ENCODE measurements around the gene MGARP.
"Not testable (repeated sequence)": the region's sequence is repeated elsewhere in the genome, so short reads cannot be mapped to it uniquely, and the experiment has no call there.

Gene MGARP

DNA sequence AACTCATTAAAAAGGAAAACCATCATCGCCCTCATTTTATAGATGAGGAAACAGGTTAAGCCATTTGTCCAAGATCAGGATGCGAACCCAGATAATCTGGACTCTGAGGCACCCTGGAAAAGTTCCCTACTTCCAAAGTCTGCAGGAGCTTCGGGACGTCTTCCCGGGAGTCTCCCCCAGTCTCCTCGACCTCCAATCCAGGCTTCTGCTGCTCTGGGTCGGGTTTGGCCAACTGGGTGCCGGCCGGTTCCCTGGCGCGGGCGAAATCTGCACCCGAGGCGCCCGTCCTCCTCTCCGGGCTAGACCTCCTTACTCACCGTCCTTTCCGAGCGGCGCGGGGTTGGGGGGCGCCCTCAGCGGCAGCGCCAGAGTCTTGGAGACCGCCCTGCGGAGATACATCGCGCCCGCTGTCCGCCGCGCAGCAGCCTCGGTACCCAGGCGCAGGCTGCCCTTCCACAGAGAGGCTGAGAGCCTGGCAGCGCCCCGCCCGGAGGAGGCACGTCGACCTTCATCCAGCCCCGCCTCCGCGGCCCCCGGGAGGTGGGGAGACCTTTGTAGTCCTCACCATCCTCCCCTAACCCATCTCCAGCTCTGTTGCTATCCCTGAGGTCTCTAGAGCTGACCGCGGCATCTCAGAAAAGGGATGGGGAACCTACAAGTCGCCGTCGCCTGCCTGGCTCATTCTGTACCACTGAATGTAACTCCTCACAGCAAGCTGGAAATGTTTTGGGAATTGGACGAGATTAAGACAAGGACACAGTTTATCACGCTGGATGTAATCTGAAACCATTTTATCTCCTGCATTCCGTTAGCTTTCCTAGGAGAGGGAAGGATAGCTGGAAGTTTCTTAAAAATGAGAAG is at the start of gene MGARP:
TSS of gene MGARP (minus strand) at position 466 of the 861 bp plus-strand sequence. CDS start at position 399, 67 bp downstream.
- TF ChIP-seq, protein P1, sequence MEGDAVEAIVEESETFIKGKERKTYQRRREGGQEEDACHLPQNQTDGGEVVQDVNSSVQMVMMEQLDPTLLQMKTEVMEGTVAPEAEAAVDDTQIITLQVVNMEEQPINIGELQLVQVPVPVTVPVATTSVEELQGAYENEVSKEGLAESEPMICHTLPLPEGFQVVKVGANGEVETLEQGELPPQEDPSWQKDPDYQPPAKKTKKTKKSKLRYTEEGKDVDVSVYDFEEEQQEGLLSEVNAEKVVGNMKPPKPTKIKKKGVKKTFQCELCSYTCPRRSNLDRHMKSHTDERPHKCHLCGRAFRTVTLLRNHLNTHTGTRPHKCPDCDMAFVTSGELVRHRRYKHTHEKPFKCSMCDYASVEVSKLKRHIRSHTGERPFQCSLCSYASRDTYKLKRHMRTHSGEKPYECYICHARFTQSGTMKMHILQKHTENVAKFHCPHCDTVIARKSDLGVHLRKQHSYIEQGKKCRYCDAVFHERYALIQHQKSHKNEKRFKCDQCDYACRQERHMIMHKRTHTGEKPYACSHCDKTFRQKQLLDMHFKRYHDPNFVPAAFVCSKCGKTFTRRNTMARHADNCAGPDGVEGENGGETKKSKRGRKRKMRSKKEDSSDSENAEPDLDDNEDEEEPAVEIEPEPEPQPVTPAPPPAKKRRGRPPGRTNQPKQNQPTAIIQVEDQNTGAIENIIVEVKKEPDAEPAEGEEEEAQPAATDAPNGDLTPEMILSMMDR (IDR thresholded peaks at IDR 0.05; ENCODE audit: insufficient read depth, missing control alignments): no peak
- FAIRE-seq (no peak), DNase-seq (ENCODE audit: insufficient read length, low spot score) (no peak)

DNA sequence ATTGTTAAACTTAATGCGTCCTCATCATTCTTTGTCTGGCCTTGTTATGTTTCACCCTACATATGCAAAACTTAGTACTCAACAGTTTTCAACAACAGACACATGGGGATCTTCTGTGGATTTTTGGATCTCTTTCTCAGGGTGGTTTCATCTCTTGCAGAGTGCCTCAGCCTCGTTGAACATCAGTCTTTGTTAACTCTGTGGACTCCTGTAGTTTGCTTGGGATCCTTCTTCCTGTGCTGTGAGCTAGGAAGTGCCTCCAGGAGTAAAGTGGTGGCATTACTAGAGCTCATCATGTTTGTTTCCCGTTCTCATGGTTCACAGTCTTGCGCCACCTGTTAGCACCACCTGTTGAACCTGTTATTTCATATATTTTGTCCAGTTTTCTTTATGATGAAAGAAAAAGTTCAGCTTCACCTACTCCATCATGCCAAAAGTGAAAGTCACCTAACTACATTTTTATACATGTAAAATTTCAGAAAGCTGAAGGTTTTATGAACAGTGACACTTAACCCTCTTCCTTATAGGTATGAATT is 49.7 kb upstream of the MGARP start:
- no peak for FAIRE-seq
- TF ChIP-seq, protein P1 (IDR thresholded peaks at IDR 0.05; ENCODE audit: insufficient read depth, missing control alignments): no peak
- no peak for DNase-seq (ENCODE audit: insufficient read length, low spot score)

DNA sequence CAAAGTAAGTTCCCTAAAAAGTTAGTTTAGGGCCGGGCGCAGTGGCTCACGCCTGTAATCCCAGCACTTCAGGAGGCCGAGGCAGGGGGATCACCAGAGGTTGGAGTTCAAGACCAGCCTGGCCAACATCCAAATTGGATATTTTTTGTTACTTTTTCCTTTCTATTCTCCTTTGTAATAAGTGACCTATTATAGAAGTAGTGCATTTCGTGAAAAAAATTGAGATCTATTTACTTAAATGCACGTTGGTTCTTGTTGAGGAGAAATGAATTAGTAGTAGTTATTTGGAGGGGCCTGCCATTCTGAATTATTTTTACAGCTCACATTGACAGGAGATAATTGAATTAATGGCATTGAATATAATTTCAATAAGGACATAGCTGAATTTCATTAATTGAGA is 44.6 kb upstream of the MGARP start:
- TF ChIP-seq, protein P1 (IDR thresholded peaks at IDR 0.05; ENCODE audit: insufficient read depth, missing control alignments): no peak
- FAIRE-seq (no peak), DNase-seq (ENCODE audit: insufficient read length, low spot score) (no peak)

DNA sequence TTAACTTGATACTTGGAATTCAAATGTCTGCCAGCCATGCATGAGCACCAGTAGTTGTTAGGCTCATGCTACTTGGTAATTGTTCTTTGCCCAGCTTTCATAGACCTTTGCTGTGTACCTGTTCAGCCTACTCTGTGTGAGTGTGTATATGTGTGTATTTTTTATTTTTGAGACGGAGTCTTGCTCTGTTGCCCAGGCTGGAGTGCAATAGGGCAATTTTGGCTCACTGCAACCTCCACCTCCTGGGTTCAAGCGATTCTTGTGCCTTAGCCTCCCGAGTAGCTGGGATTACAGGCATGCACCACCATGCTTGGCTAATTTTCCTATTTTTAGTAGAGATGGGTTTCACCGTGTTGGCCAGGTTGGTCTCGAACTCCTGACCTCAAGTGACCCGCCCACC is 42.5 kb upstream of the MGARP start:
- not testable (repeated sequence) for DNase-seq (ENCODE audit: insufficient read length, low spot score); FAIRE-seq

DNA sequence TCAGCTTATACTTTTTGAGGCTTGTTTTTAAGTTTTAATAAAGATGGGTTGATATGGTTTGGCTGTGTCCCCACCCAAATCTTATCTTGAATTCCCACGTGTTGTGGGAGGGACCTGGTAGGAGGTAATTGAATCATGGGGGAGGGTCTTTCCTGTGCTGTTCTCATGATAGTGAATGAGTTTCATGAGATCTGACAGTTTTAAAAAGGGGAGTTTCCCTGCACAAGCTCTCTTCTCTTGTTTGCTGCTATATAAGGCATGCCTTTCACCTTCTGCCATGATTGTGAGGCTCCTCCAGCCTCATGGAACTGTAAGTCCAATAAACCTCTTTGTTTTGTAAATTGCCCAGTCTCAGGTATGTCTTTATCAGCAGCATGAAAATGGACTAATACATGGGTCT is 42.0 kb upstream of the MGARP start:
- FAIRE-seq; DNase-seq (ENCODE audit: insufficient read length, low spot score): not testable (repeated sequence)

DNA sequence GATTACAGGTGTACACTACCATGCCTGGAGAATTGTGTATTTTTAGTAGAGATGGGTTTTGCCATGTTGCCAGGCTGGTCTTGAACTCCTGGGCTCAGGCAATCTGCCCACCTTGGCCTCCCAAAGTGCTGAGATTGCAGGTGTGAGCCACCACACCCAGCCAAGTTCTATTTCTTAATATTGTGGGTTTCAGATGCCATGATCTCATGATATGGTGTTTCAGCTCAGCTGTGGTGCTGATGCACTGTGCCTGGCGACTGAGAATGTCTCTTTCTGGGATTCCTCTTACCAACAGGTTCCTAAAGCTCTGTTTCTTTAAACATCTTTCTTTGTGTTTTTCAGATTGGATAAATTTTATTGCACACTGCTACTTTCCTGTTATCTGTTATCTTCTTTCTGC is 39.5 kb upstream of the MGARP start:
- FAIRE-seq (no peak), DNase-seq (ENCODE audit: insufficient read length, low spot score) (no peak)
- TF ChIP-seq, protein P1 (IDR thresholded peaks at IDR 0.05; ENCODE audit: insufficient read depth, missing control alignments): no peak

DNA sequence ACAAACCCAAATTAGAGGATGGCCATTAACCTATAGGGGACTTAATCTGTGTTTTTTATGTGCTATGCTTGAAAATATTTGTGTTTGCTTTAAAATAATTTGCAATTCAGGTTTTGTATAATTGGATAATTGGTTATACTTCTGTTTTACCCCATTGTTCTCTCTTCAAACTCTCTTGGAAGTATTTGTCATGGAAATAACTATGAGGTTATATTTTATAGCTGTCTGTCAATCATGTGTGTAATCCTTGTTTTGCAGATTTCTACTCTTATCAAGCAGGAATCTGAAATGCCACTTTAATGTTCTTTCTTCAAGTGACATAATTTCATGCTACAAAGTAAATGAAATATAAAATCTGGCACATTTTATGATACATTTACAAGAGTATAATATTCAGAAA is 37.6 kb upstream of the MGARP start:
- FAIRE-seq (no peak), DNase-seq (ENCODE audit: insufficient read length, low spot score) (no peak)
- TF ChIP-seq, protein P1 (IDR thresholded peaks at IDR 0.05; ENCODE audit: insufficient read depth, missing control alignments): no peak

DNA sequence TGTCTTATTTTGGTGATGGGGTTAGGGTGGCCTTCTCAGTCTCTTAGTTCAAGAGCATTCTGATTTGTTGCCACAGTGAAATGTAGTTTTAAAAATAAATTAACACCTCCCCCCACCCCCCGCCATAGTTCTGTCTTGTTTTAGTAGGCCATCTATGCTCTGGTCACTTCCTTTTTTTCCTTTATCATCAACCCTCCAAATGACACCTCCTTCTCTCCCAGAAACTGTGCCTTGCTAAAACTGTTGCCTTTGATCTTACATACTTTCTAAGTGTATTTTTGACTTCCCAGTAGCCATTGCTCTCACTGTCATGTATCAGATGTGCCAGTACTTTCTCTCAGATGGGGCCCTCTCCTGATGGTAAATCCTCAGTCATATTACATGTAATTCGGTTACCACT is 36.7 kb upstream of the MGARP start:
- TF ChIP-seq, protein P1 (IDR thresholded peaks at IDR 0.05; ENCODE audit: insufficient read depth, missing control alignments): no peak
- no peak for DNase-seq (ENCODE audit: insufficient read length, low spot score)
- no peak for FAIRE-seq

Data from D721Med (cell line).